GM12801 (cell line): Measurements from ENCODE around the gene KANSL1.

Experiments
- CTCF ChIP-seq: IDR thresholded peaks from one replicate; pipeline ENCODE4 v1.5.1; 2011; ENCODE audit warnings: control low read depth; ENCODE audit not compliant: insufficient read length; ENCODE audit errors: extremely low read depth

The KANSL1 gene

GRCh38 chr17:46193151-46193625 lies at the start of gene KANSL1:
Gene KANSL1, minus strand, starts transcription at chr17:46193429. Its CDS starts 21,286 bp downstream, at chr17:46172143.
- TF ChIP-seq CTCF, result no peak

DNA sequence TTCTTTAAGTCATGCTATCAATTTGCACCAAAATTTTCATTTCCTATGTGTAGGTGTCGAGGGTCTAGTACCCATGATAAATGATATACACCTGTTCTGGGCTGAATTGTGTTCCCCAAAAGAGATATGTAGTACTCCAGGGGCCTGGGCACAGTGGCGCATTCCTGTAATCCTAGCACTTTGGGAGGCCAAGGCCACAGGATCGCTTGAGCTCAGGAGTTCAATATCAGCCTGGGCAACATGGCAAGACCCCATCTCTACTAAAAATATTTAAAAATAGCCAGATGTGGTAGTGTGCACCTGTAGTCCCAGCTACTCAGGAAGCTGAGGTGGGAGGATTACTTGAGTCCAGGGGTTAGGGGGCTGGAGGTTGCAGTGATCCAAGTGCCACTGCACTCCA lies 23.5 kb upstream of the KANSL1 start:
- no peak for TF ChIP-seq CTCF

DNA sequence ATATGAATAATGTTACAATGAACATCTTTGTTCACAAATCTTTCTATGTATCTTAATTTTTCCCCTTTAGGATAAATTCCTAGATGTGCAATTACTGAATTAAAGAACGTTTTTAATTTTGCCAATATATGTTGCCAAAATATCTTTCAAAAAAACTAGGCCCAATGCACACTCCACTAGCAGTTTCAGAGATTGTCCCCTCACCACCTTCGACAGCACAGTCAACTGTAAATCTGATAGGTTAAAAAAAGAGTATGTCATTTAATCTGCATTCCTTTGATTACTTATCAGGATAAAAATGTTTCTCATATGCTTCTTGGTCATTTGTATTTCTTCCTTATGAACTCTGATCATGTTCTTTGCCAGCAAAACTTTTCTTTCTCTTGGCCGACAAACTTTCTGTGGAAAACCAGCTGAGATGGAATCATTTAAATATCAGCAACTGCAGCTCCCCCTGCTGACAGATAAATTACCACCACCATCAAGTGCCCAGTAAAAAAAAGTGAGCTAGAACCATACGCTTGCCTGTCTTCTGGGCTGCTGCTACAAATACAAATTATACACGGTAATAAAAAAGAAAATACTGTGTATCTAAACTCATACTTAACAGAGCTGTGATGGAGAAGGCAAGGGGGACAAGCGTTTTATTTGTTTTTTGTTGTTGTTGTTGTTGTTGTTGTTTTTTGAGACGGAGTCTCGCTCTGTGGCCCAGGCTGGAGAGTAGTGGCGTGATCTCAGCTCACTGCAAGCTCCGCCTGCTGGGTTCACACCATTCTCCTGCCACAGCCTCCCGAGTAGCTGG lies 19.6 kb upstream of the KANSL1 start:
- TF ChIP-seq CTCF, result no peak

DNA sequence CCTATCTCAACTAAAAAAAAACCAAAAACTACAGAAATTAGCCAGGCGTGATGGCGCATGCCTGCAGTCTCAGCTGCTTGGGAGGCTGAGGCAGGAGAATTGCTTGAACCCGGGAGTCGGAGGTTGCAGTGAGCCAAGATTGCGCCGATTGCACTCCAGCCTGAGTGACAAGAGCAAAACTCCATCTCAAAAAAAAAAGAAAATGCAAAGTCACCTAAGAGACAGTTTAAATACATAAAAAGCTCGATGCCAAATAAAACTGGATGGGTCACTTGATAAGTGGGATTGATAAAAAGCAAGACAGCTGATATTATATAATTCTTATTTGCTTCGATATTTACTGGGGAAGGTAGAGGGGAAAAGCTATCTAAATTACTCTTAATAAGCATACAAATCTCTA lies 15.8 kb upstream of the KANSL1 start:
- TF ChIP-seq CTCF, result no peak

DNA sequence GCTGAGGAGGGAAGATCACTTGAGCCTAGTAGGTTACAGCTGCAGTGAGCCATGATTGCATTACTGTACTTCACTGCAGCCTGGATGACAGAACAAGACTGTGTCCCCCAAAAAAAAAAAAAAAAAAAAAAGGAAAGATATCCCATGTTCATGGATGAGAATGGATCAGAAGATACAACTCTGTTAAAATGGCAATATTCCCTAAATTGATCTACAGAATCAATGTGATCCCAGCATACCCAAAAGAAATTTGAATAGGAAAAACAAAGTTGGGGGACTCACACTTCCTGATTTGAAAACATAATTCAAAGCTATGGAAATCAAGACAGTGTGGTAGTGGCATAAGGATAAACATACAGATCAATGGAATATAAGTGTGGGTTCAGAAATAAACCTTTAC lies 12.7 kb upstream of the KANSL1 start:
- no peak for TF ChIP-seq CTCF

GRCh38 chr17:46202424-46202823 lies 9.2 kb upstream of the KANSL1 start:
- no peak for TF ChIP-seq CTCF

DNA sequence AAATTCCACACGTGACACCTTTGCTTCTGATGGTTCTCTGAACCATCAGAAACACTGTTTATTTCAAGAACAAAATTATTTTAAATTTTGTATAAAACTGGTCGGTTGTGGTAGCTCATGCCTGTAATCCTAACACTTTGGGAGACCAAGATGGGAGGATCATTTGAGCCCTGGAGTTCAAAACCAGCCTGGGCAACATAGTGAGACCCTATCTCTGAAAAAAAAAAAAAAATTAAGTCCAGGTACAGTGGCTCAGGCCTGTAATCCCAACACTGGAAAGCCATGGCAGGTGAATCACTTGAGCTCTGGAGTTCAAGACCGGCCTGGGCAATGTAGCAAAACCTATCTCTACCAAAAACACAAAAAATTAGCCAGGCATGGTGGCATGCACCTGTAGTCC lies 8.3 kb upstream of the KANSL1 start:
- no peak for TF ChIP-seq CTCF
